BE2C (cell line): ENCODE measurements around the gene MED6.

Source experiments
- DNase-seq: peaks from one replicate; pipeline ENCODE4 v3.0.0-alpha.2; 2020
- H3K27me3 ChIP-seq: fragments of 250-450 bp; sonication (Bioruptor Pico); 2 replicates; pipeline ENCODE4 v1.5.1; 2020; ENCODE audit warnings: mild to moderate bottlenecking
- H3K36me3 ChIP-seq: fragments of 250-450 bp; sonication (Bioruptor Pico); 2 replicates; pipeline ENCODE4 v1.5.1; 2020; ENCODE audit warnings: mild to moderate bottlenecking
- H3K4me1 ChIP-seq: fragments of 250-450 bp; sonication (Bioruptor Pico); 2 replicates; pipeline ENCODE4 v1.5.1; 2020
- H3K4me3 ChIP-seq: 2 replicates; pipeline ENCODE4 v1.5.1; 2011; ENCODE audit warnings: low read depth, low read length
- H3K9me3 ChIP-seq: fragments of 250-450 bp; sonication (Bioruptor Pico); 2 replicates; pipeline ENCODE4 v1.5.1; 2020
- CTCF ChIP-seq: IDR thresholded peaks from 2 replicates; pipeline ENCODE4 v1.5.1; 2012; ENCODE audit warnings: mild to moderate bottlenecking, low read depth, low read length

The MED6 gene

GRCh38 chr14:70631948-70632347 is 31.5 kb upstream of the MED6 start:
- H3K36me3 ChIP-seq, result no peaks in the 10 kb centered on the region
- no peak for TF ChIP-seq CTCF

GRCh38 chr14:70624972-70625371 is 24.5 kb upstream of the MED6 start:
- DNase-seq, result no peak
- H3K4me3 ChIP-seq, result no peak overlapping the region
- H3K9me3 ChIP-seq, result no peaks in the 10 kb centered on the region
- no peak for TF ChIP-seq CTCF
- H3K36me3 ChIP-seq, result no peaks in the 10 kb centered on the region
- peaks cover 8% of the 10 kb centered on the region for H3K27me3 ChIP-seq
- no peaks in the 10 kb centered on the region for H3K4me1 ChIP-seq

More at GRCh38 chr14:70631948-70632347, 31.5 kb upstream of the MED6 start:
- Histone ChIP-seq H3K4me3 (no peak overlapping the region), H3K27me3 (peaks cover 3% of the 10 kb centered on the region), H3K9me3 (no peaks in the 10 kb centered on the region), H3K4me1 (no peaks in the 10 kb centered on the region)
- DNase-seq, result no peak

GRCh38 chr14:70622111-70622712 is 21.8 kb upstream of the MED6 start:
- H3K4me1 ChIP-seq, result no peaks in the 10 kb centered on the region
- H3K36me3 ChIP-seq, result no peaks in the 10 kb centered on the region
- peaks cover 16% of the 10 kb centered on the region for H3K27me3 ChIP-seq
- peak; percentile 67 for TF ChIP-seq CTCF
- DNase-seq, result peak; percentile 25
- no peak overlapping the region for H3K4me3 ChIP-seq
- H3K9me3 ChIP-seq, result no peaks in the 10 kb centered on the region

- Histone ChIP-seq H3K9me3 (no peaks in the 10 kb centered on the region), H3K36me3 (no peaks in the 10 kb centered on the region), H3K4me3 (no peak overlapping the region), H3K4me1 (no peaks in the 10 kb centered on the region), H3K27me3 (peaks cover 17% of the 10 kb centered on the region)
- DNase-seq, result no peak
- TF ChIP-seq CTCF, result no peak
Measured at GRCh38 chr14:70619708-70620107, 19.3 kb upstream of the MED6 start.

- Histone ChIP-seq H3K4me1 (no peaks in the 10 kb centered on the region), H3K4me3 (no peak overlapping the region), H3K9me3 (no peaks in the 10 kb centered on the region), H3K27me3 (peaks cover 18% of the 10 kb centered on the region), H3K36me3 (no peaks in the 10 kb centered on the region)
- no peak for DNase-seq
- TF ChIP-seq CTCF, result no peak
Measured at GRCh38 chr14:70618314-70618713, 17.9 kb upstream of the MED6 start.

GRCh38 chr14:70616646-70617045 is 16.2 kb upstream of the MED6 start:
- Histone ChIP-seq H3K4me3 (no peak overlapping the region), H3K9me3 (no peaks in the 10 kb centered on the region), H3K36me3 (no peaks in the 10 kb centered on the region), H3K4me1 (no peaks in the 10 kb centered on the region), H3K27me3 (peaks cover 15% of the 10 kb centered on the region)
- TF ChIP-seq CTCF, result no peak
- no peak for DNase-seq
